ENCODE measurements around the gene VAPB. TPM values are rescaled to one million over a fixed set of nuclear protein-coding genes. Genes with fewer than 3 reads are reported as not detected.
A peak's percentile ranks its signal among the peaks of the same experiment; 100 is the strongest.

VAPB gene
- total RNA-seq (10 to 100 TPM; 47.6 to 50.6 TPM), polyA plus RNA-seq (10 to 100 TPM; 20.9 to 23.0 TPM)
- long read RNA-seq, donor 1, full-length matches to known transcripts = 120 of 138 reads
- long read RNA-seq, donor 1, partial matches to known transcripts = 6 of 138 reads
- long read RNA-seq, donor 1, other reads (novel, unspliced or antisense) = 12 of 138 reads
- long read RNA-seq, donor 2, full-length matches to known transcripts = 22 of 33 reads
- long read RNA-seq, donor 2, partial matches to known transcripts = 0 of 33 reads
- long read RNA-seq, donor 2, other reads (novel, unspliced or antisense) = 11 of 33 reads

GRCh38 chr20:58388882-58389323 lies at the start of gene VAPB:
TSS of gene VAPB (plus strand) at chr20:58389229. CDS start at chr20:58389460, 231 bp downstream.
- Histone ChIP-seq H3K27me3 (ENCODE audit: control insufficient read depth in 1 of 2, insufficient read depth in 2 of 2, low read length in 1 of 2) (no peaks in the 10 kb centered on the region), H3K27ac (ENCODE audit: low read depth in 1 of 2, low read length in 2 of 2) (peak within 1 kb of the TSS; percentile 6 to 82), H3K9me3 (ENCODE audit: control insufficient read depth, low read length) (no peaks in the 10 kb centered on the region), H3K4me3 (ENCODE audit: low read length in 2 of 2) (peak within 1 kb of the TSS; percentile 78 to 88), H3K36me3 (ENCODE audit: control insufficient read depth in 1 of 2, insufficient read depth in 2 of 2, low read length in 1 of 2) (no peaks in the 10 kb centered on the region), H3K4me1 (ENCODE audit: control insufficient read depth in 1 of 2, insufficient read depth in 2 of 2, low read length in 2 of 2) (peaks cover 0 to under 1% of the 10 kb centered on the region in 2 donors)
- intact Hi-C loops (cut with DNase I) = loop anchor here (2.0 to 10.0 kb wide), 2 partner anchors 80 to 266 kb away; partner anchors contain the start of genes RAB22A (in 1 of the 2) and STX16 (in 1 of the 2)
- ATAC-seq (ENCODE audit: low FRiP score) = peak; percentile 100
- WGBS, 2 donors = 1% methylated on average over 43 to 51 of the region's 51 CpGs
- peak; percentile 96 to 99 for DNase-seq

GRCh38 chr20:58339741-58340140 lies 49.3 kb upstream of the VAPB start:
- WGBS, 2 donors = 96 to 97% methylated on average over 6 of the region's 6 CpGs
- Histone ChIP-seq H3K4me1 (ENCODE audit: control insufficient read depth in 1 of 2, insufficient read depth in 2 of 2, low read length in 2 of 2) (no peaks in the 10 kb centered on the region), H3K27ac (ENCODE audit: low read depth in 1 of 2, low read length in 2 of 2) (no peak overlapping the region), H3K4me3 (ENCODE audit: low read length in 2 of 2) (no peak overlapping the region), H3K27me3 (ENCODE audit: control insufficient read depth in 1 of 2, insufficient read depth in 2 of 2, low read length in 1 of 2) (no peaks in the 10 kb centered on the region), H3K9me3 (ENCODE audit: control insufficient read depth, low read length) (no peaks in the 10 kb centered on the region), H3K36me3 (ENCODE audit: control insufficient read depth in 1 of 2, insufficient read depth in 2 of 2, low read length in 1 of 2) (peaks cover 1 to 3% of the 10 kb centered on the region in 2 donors)
- ATAC-seq (ENCODE audit: low FRiP score) (no peak), DNase-seq (no peak)
- intact Hi-C loops (cut with DNase I) = no loop called here

GRCh38 chr20:58340151-58340550 lies 48.9 kb upstream of the VAPB start:
- Histone ChIP-seq H3K36me3 (ENCODE audit: control insufficient read depth in 1 of 2, insufficient read depth in 2 of 2, low read length in 1 of 2) (peaks cover 1 to 3% of the 10 kb centered on the region in 2 donors), H3K4me1 (ENCODE audit: control insufficient read depth in 1 of 2, insufficient read depth in 2 of 2, low read length in 2 of 2) (no peaks in the 10 kb centered on the region), H3K27ac (ENCODE audit: low read depth in 1 of 2, low read length in 2 of 2) (no peak overlapping the region), H3K4me3 (ENCODE audit: low read length in 2 of 2) (no peak overlapping the region), H3K9me3 (ENCODE audit: control insufficient read depth, low read length) (no peaks in the 10 kb centered on the region), H3K27me3 (ENCODE audit: control insufficient read depth in 1 of 2, insufficient read depth in 2 of 2, low read length in 1 of 2) (no peaks in the 10 kb centered on the region)
- 88 to 89% methylated on average over 4 of the region's 4 CpGs for WGBS, 2 donors
- intact Hi-C loops (cut with DNase I) = no loop called here
- DNase-seq (no peak), ATAC-seq (ENCODE audit: low FRiP score) (no peak)

- intact Hi-C loops (cut with DNase I) = no loop called here
- ATAC-seq (ENCODE audit: low FRiP score) = no peak
- Histone ChIP-seq H3K27me3 (ENCODE audit: control insufficient read depth in 1 of 2, insufficient read depth in 2 of 2, low read length in 1 of 2) (no peaks in the 10 kb centered on the region), H3K9me3 (ENCODE audit: control insufficient read depth, low read length) (no peaks in the 10 kb centered on the region), H3K4me1 (ENCODE audit: control insufficient read depth in 1 of 2, insufficient read depth in 2 of 2, low read length in 2 of 2) (no peaks in the 10 kb centered on the region), H3K4me3 (ENCODE audit: low read length in 2 of 2) (no peak overlapping the region), H3K27ac (ENCODE audit: low read depth in 1 of 2, low read length in 2 of 2) (no peak overlapping the region), H3K36me3 (ENCODE audit: control insufficient read depth in 1 of 2, insufficient read depth in 2 of 2, low read length in 1 of 2) (peaks cover 3 to 5% of the 10 kb centered on the region in 2 donors)
- no peak for DNase-seq
- 90 to 94% methylated on average over 2 of the region's 2 CpGs for WGBS, 2 donors
These were observed 48.2 kb upstream of the VAPB start for GRCh38 chr20:58340853-58341252.

- WGBS, 2 donors = 82 to 86% methylated on average over 3 of the region's 3 CpGs
- no peaks in the 10 kb centered on the region for H3K27me3 ChIP-seq (ENCODE audit: control insufficient read depth in 1 of 2, insufficient read depth in 2 of 2, low read length in 1 of 2)
- intact Hi-C loops (cut with DNase I) = no loop called here
- H3K9me3 ChIP-seq (ENCODE audit: control insufficient read depth, low read length) = no peaks in the 10 kb centered on the region
- ATAC-seq (ENCODE audit: low FRiP score) = no peak
- no peaks in the 10 kb centered on the region for H3K4me1 ChIP-seq (ENCODE audit: control insufficient read depth in 1 of 2, insufficient read depth in 2 of 2, low read length in 2 of 2)
- H3K27ac ChIP-seq (ENCODE audit: low read depth in 1 of 2, low read length in 2 of 2) = no peak overlapping the region
- DNase-seq = no peak
- H3K4me3 ChIP-seq (ENCODE audit: low read length in 2 of 2) = no peak overlapping the region
- H3K36me3 ChIP-seq (ENCODE audit: control insufficient read depth in 1 of 2, insufficient read depth in 2 of 2, low read length in 1 of 2) = peaks cover 3 to 9% of the 10 kb centered on the region in 2 donors
These were observed 46.7 kb upstream of the VAPB start for GRCh38 chr20:58342104-58342945.

GRCh38 chr20:58344741-58345140 lies 44.3 kb upstream of the VAPB start:
- intact Hi-C loops (cut with DNase I) = no loop called here
- Histone ChIP-seq H3K27me3 (ENCODE audit: control insufficient read depth in 1 of 2, insufficient read depth in 2 of 2, low read length in 1 of 2) (no peaks in the 10 kb centered on the region), H3K4me1 (ENCODE audit: control insufficient read depth in 1 of 2, insufficient read depth in 2 of 2, low read length in 2 of 2) (no peaks in the 10 kb centered on the region), H3K27ac (ENCODE audit: low read depth in 1 of 2, low read length in 2 of 2) (no peak overlapping the region), H3K36me3 (ENCODE audit: control insufficient read depth in 1 of 2, insufficient read depth in 2 of 2, low read length in 1 of 2) (peaks cover 3 to 9% of the 10 kb centered on the region in 2 donors), H3K9me3 (ENCODE audit: control insufficient read depth, low read length) (no peaks in the 10 kb centered on the region), H3K4me3 (ENCODE audit: low read length in 2 of 2) (no peak overlapping the region)
- 88 to 93% methylated on average over 4 of the region's 4 CpGs for WGBS, 2 donors
- ATAC-seq (ENCODE audit: low FRiP score) = no peak
- no peak for DNase-seq

- Histone ChIP-seq H3K4me1 (ENCODE audit: control insufficient read depth in 1 of 2, insufficient read depth in 2 of 2, low read length in 2 of 2) (no peaks in the 10 kb centered on the region), H3K9me3 (ENCODE audit: control insufficient read depth, low read length) (no peaks in the 10 kb centered on the region), H3K27ac (ENCODE audit: low read depth in 1 of 2, low read length in 2 of 2) (no peak overlapping the region), H3K36me3 (ENCODE audit: control insufficient read depth in 1 of 2, insufficient read depth in 2 of 2, low read length in 1 of 2) (peaks cover 2 to 10% of the 10 kb centered on the region in 2 donors), H3K4me3 (ENCODE audit: low read length in 2 of 2) (no peak overlapping the region), H3K27me3 (ENCODE audit: control insufficient read depth in 1 of 2, insufficient read depth in 2 of 2, low read length in 1 of 2) (no peaks in the 10 kb centered on the region)
- 93 to 97% methylated on average over 3 of the region's 3 CpGs for WGBS, 2 donors
- DNase-seq = no peak
- intact Hi-C loops (cut with DNase I) = no loop called here
- no peak for ATAC-seq (ENCODE audit: low FRiP score)
These were observed 39.5 kb upstream of the VAPB start for GRCh38 chr20:58349570-58349969.

GRCh38 chr20:58352468-58352867 lies 36.6 kb upstream of the VAPB start:
- no peak overlapping the region for H3K4me3 ChIP-seq (ENCODE audit: low read length in 2 of 2)
- no peak for DNase-seq
- no peaks in the 10 kb centered on the region for H3K27me3 ChIP-seq (ENCODE audit: control insufficient read depth in 1 of 2, insufficient read depth in 2 of 2, low read length in 1 of 2)
- H3K36me3 ChIP-seq (ENCODE audit: control insufficient read depth in 1 of 2, insufficient read depth in 2 of 2, low read length in 1 of 2) = peaks cover 2 to 6% of the 10 kb centered on the region in 2 donors
- ATAC-seq (ENCODE audit: low FRiP score) = no peak
- no peaks in the 10 kb centered on the region for H3K9me3 ChIP-seq (ENCODE audit: control insufficient read depth, low read length)
- 81 to 84% methylated on average over 2 of the region's 2 CpGs for WGBS, 2 donors
- H3K4me1 ChIP-seq (ENCODE audit: control insufficient read depth in 1 of 2, insufficient read depth in 2 of 2, low read length in 2 of 2) = no peaks in the 10 kb centered on the region
- intact Hi-C loops (cut with DNase I) = no loop called here
- H3K27ac ChIP-seq (ENCODE audit: low read depth in 1 of 2, low read length in 2 of 2) = no peak overlapping the region
